GM12865 (cell line): ENCODE results near the gene PLEKHA4.

Source experiments
- DNase-seq: peaks from one replicate; pipeline ENCODE4 v3.0.0; 2010; ENCODE audit warnings: low read depth
- H3K4me3 ChIP-seq: 2 replicates; pipeline ENCODE4 v1.5.1; 2011; ENCODE audit warnings: mild to moderate bottlenecking, low read depth, low read length, control low read depth
- CTCF ChIP-seq: IDR thresholded peaks from 2 replicates; pipeline ENCODE4 v1.5.1; 2011; ENCODE audit warnings: low read length, control low read depth, low read depth, inconsistent platforms; ENCODE audit not compliant: insufficient read depth; ENCODE audit errors: missing control alignments

Gene PLEKHA4

GRCh38 chr19:48819366-48819816 is 49.0 kb downstream of the PLEKHA4 start:
- no peak for TF ChIP-seq CTCF
- no peak for DNase-seq

GRCh38 chr19:48818234-48818820 is 50.1 kb downstream of the PLEKHA4 start:
- DNase-seq: no peak
- no peak for TF ChIP-seq CTCF
- no peak overlapping the region for H3K4me3 ChIP-seq

More at GRCh38 chr19:48819366-48819816, 49.0 kb downstream of the PLEKHA4 start:
- no peak overlapping the region for H3K4me3 ChIP-seq

GRCh38 chr19:48817585-48818124 is 50.8 kb downstream of the PLEKHA4 start:
- DNase-seq: no peak
- no peak for TF ChIP-seq CTCF
- no peak overlapping the region for H3K4me3 ChIP-seq

- H3K4me3 ChIP-seq: no peak overlapping the region
- no peak for TF ChIP-seq CTCF
- peak; percentile 78 for DNase-seq
Observed at GRCh38 chr19:48815870-48816501, 52.4 kb downstream of the PLEKHA4 start.

GRCh38 chr19:48814895-48815294 is 53.5 kb downstream of the PLEKHA4 start:
- TF ChIP-seq CTCF: no peak
- DNase-seq: no peak
- no peak overlapping the region for H3K4me3 ChIP-seq

- no peak for DNase-seq
- TF ChIP-seq CTCF: no peak
- no peak overlapping the region for H3K4me3 ChIP-seq
Observed at GRCh38 chr19:48813123-48813913, 55.1 kb downstream of the PLEKHA4 start.
